ACHN (cell line): ENCODE measurements around the gene EVL.

Experiments used
- DNase-seq: peaks from one replicate; pipeline ENCODE4 v3.0.0-alpha.2; 2015
- in situ Hi-C: cut with HindIII; loops from 2 replicates; pipeline ENCODE4 v1.10.0; 2017; ENCODE audit warnings: low sequenced_read_pairs, low pct_ligation_motif_present, low pct_unique_long_range_greater_than_20kb

Gene EVL

DNA sequence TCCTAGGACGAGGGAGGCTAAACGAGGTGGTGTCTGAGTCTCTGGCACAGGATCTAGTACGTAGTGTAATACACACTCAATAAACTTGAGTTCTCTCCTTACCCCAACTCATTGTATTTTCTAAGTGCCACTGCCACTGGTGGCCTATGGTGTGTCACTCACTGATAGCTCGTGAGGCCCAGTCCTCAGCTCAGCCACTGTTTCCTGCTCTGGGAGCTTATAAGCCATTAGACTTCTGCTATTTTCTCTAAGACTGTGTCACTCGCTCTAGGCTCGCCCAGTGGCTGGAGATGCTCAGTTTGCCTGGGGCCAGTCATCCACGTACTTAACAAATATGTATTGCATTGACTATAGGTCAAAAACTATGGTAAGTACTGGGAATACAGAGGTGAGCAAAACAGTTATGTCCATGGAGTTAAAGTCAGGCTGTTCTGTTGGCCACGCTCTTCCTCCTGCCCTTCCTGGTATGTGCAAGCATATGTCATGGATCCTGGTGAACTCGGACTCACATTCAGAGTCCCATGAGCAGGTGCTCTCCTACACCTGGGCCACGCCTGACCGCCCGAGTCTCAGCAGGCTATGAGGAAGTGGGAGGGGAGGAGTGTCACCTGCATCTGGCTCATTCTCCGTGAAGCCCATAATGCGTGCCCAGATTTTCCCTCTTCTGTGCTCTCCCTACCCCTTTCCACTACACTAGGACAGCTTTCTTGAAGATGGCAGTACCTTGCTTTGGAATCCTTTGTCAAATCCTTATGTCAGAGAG is 52.6 kb downstream of the EVL start:
- no peak for DNase-seq
- in situ Hi-C loops = no loop called here

DNA sequence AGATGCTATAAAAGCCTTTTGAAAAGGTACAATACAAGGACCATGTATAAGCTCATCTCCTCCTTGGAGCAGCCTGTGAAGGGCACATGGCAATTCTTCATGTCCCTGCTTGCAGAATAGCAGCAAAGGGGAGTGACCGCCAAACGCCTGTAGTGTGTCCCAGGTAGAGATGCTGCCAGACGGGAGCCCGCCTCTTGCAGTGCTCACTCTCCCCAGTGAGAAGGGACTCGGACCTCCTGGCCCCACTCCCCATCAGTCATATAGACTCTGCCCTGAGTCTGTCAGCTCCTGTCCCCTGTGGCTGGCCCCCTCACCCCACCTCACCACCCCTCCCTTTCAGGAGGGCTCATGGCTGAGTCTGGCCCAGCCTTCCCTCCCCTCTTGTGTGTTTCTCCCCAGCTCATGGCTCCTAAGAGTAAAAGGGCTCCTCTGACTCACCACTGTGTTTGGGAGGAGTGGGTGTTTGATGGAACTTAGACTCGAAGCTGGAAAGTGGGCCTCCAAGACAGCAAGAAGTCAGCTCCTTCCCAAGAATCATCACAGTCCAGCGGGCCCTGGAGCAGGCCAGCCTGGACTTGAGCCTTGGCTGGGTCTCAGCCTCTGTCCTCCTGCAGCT is 53.3 kb downstream of the EVL start:
- DNase-seq = no peak
- in situ Hi-C loops = no loop called here

DNA sequence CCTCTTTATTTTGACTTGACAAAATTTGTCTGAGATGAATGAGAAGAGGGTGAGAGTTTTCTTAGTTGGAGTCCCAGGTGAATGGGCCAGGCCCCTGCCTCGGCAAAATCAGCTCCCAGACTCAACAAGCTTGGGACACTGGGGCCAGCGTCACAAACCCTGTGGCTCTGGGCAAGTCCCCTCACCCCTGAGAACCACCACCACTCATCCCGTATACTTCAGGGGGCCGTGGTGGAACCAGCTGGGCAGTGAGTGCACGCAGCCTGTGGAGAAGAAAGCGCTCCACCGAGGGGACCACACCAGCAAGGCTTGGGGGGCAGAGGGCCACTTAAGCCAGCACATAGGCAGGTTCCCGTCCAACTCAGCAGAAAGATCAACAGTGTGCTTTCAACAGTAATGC is 54.0 kb downstream of the EVL start:
- in situ Hi-C loops = no loop called here

DNA sequence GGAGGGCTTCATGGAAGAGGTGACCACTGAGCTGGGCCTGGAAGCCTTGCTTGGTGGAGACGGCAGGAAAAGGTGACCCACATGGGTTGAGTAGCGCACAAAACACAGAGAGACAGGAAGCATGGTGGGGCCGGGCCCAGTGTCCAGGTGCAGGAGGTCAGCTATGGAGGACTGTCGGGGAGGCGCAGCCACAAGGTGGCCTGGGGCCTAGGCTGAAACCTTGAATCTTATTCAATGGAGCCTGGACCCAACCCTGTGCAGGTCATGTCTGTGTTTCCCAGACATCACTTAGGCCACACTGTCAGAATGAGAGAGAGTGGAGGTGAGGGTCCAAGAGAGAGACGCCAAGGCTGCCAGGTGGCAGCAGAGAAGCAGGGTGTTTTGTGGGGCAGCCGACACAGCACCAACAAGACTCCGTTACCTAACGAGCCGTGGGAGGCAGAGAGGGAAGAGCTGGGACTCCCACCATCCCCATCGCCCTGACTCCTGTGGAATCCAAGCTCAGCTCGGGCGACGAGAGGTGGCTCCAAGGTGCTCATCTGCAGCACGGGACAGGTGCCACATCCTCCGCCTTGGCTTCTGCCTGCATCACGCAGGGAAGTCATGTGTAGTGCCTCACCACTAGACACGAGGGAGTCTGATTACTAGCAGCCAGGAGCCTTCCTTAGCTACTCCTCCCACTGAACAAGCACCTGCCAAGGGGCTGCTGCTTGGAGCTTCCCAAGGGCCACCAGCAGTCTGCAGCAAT is 55.5 kb downstream of the EVL start:
- no peak for DNase-seq
- in situ Hi-C loops = no loop called here

More for the DNA sequence above, 54.0 kb downstream of the EVL start:
- DNase-seq = no peak

DNA sequence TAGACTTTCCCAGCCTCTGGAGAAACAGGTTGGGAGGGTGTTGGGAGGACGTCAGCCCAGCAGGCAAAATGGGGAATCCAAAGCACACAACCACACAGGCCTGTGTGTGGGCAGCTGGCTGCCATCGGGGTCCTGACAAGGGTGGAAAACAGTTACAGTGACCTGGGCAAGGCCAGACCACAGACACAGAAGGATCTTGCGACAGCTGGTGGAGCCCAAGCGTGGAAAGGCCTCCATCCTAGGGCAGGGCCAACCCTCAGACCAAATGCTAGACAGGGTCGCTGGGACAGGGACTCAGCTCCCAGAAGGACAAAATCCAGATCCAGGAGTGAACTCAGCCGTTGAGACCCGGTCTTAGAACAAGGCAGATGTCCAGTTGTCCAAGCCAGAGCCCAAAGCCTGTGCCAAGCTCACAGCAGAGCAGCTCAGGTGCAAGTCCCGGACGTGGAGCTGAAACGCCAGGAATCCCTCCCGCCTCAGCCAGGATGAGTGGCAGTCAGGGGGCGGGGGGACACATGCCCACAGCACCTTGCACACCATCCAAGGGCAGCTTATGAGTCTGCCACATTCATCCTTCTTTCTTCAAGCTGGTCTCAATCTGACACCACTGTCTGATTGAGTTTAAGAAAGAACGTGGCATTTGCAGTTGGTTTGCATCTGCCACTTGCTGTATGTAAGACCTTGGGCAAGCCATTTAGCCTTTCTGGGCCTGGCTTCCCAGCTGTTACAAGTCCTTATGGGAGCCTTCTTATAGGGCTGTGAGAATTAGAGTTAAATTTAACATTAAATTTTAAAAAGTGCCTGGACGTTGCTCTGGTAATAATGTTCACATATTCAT is 56.6 kb downstream of the EVL start:
- DNase-seq = no peak
- in situ Hi-C loops = no loop called here

DNA sequence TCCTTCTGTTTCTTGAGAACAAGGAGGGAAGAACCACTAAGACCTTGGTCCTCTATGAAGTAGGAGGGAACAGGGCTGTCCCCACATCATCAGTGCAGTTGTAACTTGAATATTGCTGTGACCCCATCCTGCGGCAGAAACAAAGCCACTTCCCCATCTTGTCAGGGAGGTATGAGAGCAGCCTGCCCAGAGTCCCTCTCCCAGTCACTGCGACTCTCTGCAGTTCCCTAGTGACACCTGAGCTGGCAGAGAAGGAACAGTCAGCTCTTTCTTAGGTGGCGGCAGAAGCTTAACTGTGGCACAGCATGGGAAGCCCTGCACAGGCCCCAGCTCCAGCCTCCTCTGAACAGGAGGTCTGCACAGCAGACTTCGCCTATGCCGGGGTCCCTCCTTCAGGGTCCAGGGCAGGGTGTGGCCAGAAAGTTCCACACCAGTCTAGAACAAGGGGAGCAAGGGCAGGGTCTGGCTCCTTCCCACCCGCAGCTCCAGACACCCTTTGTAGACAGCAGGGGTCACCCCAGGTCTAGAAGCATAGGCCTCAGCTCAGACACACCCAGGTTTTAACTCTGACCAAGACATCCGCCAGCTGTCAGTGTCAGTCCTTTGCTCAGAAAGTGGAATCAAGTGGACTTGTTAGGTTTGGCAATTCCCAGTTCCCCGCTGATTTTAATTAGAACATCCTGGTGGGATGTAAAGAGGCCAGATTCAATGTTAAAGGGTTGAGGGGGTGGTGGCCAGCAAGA is 57.4 kb downstream of the EVL start:
- DNase-seq = no peak
- in situ Hi-C loops = no loop called here

DNA sequence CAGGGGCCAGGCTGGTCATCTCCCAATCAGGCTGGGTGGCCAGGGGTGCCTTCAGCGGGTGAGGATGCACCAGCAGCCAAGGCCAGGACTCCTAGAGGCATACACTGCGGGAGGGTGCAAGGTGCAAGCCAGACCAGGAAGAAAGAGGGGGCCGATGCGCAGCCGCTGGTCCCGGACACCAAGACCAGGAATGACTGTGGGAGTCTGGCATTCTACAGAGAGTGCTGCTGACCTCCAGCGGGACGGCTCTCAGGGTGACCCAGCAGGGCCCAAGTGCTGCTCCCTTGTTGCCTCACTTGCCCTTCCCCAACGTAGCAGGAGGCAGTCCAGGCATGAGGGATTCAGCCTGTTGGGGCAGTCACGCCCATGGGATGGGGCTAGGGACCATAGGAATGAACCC is 58.4 kb downstream of the EVL start:
- in situ Hi-C loops = no loop called here
- DNase-seq = no peak

DNA sequence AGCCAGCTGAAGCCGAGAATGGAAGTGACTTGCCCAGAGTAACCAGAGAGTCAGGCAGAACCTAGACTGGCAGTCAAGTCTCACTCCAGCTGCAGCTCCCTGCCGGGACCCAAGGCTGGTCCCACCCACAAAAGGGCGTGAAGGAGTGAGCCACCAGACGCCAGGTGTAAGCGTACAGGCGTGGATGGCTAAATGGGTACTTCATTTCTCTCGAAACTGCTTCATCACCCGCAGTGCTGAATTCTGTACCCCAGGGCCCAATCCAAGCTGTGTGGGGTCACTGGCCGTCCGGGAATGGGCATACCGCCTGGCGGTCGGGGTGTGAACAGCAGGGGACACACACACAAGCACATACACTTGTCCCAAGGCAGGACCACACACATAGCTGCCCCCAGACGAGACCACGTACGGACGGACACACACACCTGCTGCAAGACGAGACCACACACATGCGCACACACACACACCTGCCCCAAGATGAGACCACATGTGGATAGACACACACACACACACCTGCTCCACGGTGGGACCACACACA is 59.4 kb downstream of the EVL start:
- in situ Hi-C loops = no loop called here
- DNase-seq = no peak

DNA sequence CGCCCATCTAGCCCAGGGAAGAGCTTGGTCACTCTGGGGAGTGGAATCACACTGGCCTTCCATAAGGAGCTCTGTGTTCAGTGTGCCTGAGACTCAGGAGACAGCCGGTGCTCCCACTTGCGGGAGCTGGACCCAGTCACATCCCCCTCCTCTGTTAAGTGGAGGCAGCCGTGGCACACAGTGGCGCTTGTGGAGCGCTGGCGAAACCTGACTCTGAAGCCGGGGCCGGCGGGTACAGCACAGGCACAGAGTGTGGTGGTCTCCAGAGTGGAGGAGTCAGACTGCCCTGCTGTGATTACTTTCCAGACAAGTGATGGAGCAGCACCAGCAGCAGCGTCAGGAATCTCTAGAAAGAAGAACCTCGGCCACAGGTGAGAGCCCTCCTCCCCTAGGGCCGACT is 61.2 kb downstream of the EVL start:
- no peak for DNase-seq
- in situ Hi-C loops = no loop called here

DNA sequence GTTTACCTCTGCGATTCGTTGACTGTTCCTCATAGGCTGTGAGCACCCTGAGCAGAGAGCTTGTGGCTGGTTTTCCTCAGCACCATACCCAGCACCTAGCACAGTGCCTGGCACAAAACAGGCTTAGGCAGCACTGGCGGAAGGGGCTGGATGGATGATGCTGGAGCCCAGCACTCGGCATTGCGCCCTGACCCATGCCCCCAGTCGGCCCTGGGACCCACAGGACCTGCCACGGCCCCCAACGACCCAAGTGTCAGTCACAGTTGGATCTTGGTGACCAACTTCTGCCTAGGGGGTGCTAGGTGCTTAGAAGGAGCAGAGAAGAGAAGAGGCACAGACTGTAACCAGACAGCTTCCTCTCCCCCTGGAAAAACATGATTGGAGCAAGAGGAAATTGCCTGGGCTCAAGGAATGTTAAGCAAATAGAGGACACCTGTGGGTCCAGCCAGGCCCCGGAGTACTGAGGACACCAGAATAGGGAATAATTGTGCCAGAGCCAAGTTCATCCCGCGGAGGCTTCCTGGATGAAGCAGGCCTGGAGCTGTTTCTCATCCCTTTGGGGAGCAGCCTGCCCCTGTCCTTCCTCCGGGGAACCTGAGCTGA is 62.7 kb downstream of the EVL start:
- no peak for DNase-seq
- in situ Hi-C loops = no loop called here

DNA sequence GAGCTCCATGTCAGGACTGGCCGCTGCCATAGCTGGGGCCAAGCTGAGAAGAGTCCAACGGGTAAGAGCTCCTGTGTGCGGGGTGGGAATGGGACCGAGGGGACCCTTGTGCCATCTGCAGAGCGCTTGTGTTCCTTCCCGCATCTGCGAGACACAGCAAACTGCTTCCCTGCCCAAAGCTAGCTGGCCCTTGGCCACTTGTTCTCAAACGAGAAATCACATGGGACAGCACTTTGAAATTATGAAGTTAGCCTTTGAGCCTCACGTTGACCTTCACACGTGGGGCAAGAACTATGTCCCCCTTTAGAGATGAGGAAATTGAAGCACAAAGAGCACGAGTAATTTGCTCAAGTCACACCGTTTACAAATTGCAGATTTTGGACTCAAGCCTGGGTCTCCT is 63.5 kb downstream of the EVL start:
- in situ Hi-C loops = no loop called here
- no peak for DNase-seq

DNA sequence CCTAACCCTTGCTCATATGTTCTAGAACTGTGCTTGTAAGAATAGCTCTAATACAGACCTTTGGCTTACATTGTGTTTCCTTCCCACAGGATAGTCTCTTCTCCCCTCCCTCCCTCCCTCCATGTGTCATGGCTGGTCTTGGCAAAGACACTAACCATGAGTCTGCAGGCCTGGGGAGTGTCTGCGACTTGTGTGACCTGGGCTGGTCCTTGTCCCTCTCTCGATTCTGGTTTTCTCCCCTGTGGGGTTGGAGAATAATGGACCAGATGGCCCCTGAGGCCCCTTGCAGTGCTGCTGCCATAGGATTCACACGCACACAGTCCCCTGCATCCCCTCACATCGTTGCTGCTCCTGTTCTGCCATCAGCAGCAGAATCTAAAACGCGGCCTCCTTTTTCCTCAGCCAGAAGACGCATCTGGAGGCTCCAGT is 64.0 kb downstream of the EVL start:
- DNase-seq = no peak
- in situ Hi-C loops = no loop called here

DNA sequence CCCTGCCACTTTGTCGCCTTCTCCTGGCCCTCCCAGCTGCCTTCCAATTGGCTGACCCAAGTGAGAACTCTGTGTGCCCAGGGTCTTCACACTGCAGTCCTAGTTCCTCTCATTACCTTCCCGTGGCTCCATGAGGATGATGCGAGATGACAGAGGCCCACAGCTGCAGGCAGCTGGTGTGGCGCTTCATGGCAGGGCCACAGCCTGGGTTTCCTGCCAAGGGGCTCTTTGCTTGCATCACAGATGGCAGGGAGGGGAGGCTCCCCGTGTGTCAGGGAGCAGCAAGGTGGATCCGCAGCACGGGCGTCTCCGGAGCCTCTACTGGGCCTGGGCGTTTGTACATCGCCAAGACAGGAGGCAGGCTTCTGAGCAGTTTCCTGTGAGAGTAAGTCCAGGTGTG is 65.3 kb downstream of the EVL start:
- no peak for DNase-seq
- in situ Hi-C loops = no loop called here

DNA sequence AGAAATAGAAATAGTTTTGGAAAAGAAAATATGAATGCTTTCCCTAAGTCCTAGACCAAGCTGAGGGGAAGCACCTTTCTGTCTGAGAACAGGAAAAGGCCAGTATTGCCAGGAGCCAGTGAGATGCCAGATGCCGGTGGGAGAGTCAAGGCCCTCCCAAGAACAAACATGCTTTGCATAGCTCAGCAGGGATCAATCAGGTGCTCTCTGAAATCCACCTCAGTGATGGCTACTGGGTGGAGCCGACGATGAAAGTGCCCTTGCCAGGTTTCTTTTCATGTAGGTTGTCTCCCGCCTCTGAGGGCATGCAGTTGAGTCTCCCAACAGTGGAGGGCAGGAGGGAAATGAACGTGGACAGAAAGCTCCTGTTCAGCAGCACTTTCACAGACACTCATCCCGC is 66.0 kb downstream of the EVL start:
- in situ Hi-C loops = no loop called here
- no peak for DNase-seq

DNA sequence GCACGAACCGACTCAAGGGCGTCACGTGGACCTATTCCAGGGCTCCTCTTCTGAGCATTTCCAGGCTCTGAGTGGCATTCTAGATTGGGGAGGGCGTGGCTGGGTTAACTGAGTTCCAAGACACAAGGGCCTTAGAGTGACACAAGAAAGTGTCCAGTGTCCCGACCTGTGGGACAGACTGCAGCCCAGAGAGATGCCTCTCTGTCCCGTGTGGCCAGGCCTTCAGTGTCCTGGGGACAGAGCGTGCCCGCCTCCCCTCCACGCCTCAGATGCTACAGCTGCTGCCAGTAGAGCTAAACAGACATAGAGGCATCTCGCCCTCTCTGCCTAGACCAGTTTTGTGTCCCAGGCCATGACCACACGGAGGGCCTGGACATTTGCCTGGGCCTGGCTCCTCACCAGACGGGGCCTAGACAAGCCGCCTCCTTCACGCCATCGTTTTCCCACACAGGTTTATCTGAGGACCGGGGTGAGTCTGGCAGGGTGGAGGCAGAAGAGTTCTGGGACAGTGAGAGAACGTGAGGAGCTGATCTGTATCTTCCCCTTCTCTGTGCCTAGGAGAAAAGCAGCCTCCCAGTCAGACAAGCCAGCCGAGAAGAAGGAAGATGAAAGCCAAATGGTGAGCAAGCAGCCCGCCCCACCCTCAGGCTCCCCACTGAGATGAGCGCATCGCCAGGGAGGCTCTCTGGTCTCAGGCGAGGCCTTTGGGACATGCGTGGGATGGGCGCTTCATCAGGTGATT is 67.1 kb downstream of the EVL start:
- in situ Hi-C loops = no loop called here
- no peak for DNase-seq

DNA sequence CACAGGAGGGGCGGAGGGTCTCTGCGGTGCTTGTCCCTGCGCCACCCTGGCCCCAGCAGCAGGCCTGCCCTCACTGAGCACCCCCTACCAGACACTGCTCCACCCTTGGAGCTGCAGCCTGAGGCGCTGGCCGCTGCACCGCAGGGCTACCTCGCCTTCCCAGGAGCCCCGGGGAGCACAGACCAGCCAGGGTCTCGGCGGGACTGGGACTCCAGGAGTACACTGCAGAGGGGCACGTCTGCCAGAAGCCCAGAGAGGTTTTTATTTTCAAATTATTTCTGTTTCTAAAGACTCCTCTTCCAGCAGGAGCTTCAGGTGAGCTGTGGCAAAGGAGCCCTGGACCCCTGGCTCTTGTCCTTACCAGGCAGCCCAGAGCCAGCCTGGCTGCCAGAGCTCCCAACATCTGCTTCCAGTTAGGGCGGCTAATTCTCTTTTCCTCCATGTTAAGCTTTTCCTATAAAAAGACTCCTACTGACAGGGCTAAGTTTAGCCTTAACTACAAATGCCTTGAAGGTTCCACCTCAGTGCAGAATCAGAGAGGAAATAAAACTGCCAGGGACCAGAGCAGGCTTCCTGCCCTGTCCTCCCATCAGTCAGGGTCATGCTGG is 67.8 kb downstream of the EVL start:
- no peak for DNase-seq
- in situ Hi-C loops = no loop called here

DNA sequence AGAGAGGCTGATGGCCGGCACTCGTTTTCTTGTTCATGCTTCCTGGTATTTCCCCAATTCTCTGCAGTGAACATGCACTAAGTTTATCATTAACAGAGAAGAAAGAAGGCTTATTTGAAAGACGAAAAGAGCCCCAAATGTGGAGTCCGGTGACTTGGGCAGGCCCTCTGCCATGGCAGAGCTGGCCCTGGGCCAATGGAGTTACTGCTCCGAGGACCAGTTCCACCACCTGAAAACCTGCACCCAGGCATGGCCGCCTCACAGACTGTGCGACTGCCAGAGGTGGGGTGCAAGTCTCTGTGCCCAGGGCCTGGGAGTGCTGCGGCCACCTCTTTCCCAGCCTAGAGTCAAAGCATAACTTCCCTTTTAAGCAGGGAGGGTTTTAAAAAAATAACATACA is 69.4 kb downstream of the EVL start:
- DNase-seq = no peak
- in situ Hi-C loops = no loop called here
